UCSD-AML1 (cell line): ENCODE data around the gene TMEM89.

Source experiments
- DNase-seq: peaks from one replicate; lab custom pipeline; 2025; ENCODE audit not compliant: unreplicated experiment; lab: John Stamatoyannopoulos, UW

The TMEM89 gene

GRCh38 chr3:48591886-48592518 is 29.6 kb downstream of the TMEM89 start:
- DNase-seq, result no peak

- no peak for DNase-seq
Measured at GRCh38 chr3:48591436-48591835, 30.1 kb downstream of the TMEM89 start.

GRCh38 chr3:48588230-48588629 is 33.3 kb downstream of the TMEM89 start:
- no peak for DNase-seq

GRCh38 chr3:48587686-48588085 is 33.9 kb downstream of the TMEM89 start:
- DNase-seq, result no peak

- no peak for DNase-seq
Measured at GRCh38 chr3:48585411-48585810, 36.2 kb downstream of the TMEM89 start.

GRCh38 chr3:48584836-48585235 is 36.7 kb downstream of the TMEM89 start:
- no peak for DNase-seq

GRCh38 chr3:48581621-48582481 is 39.7 kb downstream of the TMEM89 start:
- DNase-seq, result no peak

- no peak for DNase-seq
Measured at GRCh38 chr3:48576647-48577046, 44.9 kb downstream of the TMEM89 start.

GRCh38 chr3:48575366-48575765 is 46.2 kb downstream of the TMEM89 start:
- DNase-seq, result no peak

GRCh38 chr3:48573973-48574585 is 47.5 kb downstream of the TMEM89 start:
- no peak for DNase-seq

GRCh38 chr3:48572517-48572916 is 49.1 kb downstream of the TMEM89 start:
- DNase-seq, result no peak

GRCh38 chr3:48571938-48572337 is 49.6 kb downstream of the TMEM89 start:
- no peak for DNase-seq
